OCI-LY3 (cell line): ENCODE data around the gene TSEN54.

Source experiments
- CTCF ChIP-seq: fragments of 200-600, 300-600 bp; sonication (generic); IDR thresholded peaks from 2 replicates; pipeline ENCODE4 v1.5.1; 2014; ENCODE audit warnings: antibody characterized with exemption, low read length, low read depth
- EZH2phosphoT487 ChIP-seq: fragments of 200-600 bp; shearing (Covaris generic); IDR thresholded peaks from 2 replicates; pipeline ENCODE4 v1.6.1; 2018; ENCODE audit warnings: antibody characterized with exemption, mixed run types, low read depth

- TF ChIP-seq CTCF, result no peak
- no peak for TF ChIP-seq EZH2phosphoT487
Observed at GRCh38 chr17:75525806-75526554, 9.7 kb downstream of the TSEN54 start.
